Measurements from ENCODE around the gene DLK1. TPM values are rescaled to one million over a fixed set of nuclear protein-coding genes. Genes with fewer than 3 reads are reported as not detected.

Gene DLK1
- total and polyA plus RNA-seq, 8 donors = 0.25 to 1.7 (median 1.6) TPM; not detected in 1

DNA sequence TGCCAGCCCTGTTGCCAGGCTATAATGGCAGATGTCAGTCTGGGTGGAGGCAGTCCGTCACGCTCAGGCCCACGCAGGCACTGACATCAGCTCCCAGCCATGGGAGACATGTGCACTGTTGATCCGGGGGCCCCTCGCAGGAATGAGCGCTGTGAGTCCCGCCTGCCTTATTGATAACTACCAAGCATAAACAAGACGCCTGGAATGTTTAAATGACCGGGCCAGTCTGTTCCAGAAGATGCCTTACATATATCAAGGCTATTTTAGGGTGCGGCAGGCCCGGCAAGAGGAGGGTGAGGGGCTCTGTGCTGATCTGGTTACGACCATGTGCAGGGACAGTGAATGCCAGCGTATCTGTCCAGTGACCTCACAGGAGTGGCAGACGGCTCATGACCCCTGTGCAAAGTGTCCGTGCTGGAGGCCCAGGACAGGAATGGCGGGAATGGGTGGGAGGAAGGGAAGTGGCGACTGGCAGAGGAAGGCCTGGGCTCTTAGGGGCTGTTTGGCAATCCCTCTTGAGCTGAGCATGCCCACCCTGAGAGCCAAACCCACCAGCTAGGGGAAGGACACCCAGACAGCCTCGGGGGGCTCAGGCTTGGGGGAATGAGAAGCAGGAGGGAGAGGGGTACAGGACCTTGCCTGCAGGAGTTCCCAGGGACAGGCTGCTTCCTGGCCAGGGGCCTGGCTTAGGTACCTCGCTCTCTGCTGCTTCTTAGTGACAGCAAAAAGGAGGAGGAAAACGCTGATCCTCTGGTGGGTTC, 49.3 kb downstream of the DLK1 start:
- no peaks in the 10 kb centered on the region for H3K27me3 ChIP-seq
- no peak overlapping the region for H3K27ac ChIP-seq
- TF ChIP-seq, protein P1, sequence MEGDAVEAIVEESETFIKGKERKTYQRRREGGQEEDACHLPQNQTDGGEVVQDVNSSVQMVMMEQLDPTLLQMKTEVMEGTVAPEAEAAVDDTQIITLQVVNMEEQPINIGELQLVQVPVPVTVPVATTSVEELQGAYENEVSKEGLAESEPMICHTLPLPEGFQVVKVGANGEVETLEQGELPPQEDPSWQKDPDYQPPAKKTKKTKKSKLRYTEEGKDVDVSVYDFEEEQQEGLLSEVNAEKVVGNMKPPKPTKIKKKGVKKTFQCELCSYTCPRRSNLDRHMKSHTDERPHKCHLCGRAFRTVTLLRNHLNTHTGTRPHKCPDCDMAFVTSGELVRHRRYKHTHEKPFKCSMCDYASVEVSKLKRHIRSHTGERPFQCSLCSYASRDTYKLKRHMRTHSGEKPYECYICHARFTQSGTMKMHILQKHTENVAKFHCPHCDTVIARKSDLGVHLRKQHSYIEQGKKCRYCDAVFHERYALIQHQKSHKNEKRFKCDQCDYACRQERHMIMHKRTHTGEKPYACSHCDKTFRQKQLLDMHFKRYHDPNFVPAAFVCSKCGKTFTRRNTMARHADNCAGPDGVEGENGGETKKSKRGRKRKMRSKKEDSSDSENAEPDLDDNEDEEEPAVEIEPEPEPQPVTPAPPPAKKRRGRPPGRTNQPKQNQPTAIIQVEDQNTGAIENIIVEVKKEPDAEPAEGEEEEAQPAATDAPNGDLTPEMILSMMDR (IDR thresholded peaks at IDR 0.05) = no peak
- DNase-seq (peak in 2 of 4 donors; percentile 10 to 20), ATAC-seq (no peak)
- H3K4me1 ChIP-seq = no peaks in the 10 kb centered on the region
- intact Hi-C loops (cut with DNase I) = no loop called here
- peaks cover 0 to 1% of the 10 kb centered on the region in 2 donors for H3K9me3 ChIP-seq
- H3K4me3 ChIP-seq = no peak overlapping the region
- H3K36me3 ChIP-seq = no peaks in the 10 kb centered on the region

GRCh38 chr14:100776681-100777365, 50.1 kb downstream of the DLK1 start:
- intact Hi-C loops (cut with DNase I) = no loop called here
- TF ChIP-seq, protein P1 (IDR thresholded peaks at IDR 0.05) = no peak
- no peaks in the 10 kb centered on the region for H3K36me3 ChIP-seq
- no peak overlapping the region for H3K27ac ChIP-seq
- H3K27me3 ChIP-seq = no peaks in the 10 kb centered on the region
- H3K4me3 ChIP-seq = no peak overlapping the region
- H3K9me3 ChIP-seq = no peaks in the 10 kb centered on the region
- H3K4me1 ChIP-seq = no peaks in the 10 kb centered on the region
- DNase-seq = no peak
- no peak for ATAC-seq

DNA sequence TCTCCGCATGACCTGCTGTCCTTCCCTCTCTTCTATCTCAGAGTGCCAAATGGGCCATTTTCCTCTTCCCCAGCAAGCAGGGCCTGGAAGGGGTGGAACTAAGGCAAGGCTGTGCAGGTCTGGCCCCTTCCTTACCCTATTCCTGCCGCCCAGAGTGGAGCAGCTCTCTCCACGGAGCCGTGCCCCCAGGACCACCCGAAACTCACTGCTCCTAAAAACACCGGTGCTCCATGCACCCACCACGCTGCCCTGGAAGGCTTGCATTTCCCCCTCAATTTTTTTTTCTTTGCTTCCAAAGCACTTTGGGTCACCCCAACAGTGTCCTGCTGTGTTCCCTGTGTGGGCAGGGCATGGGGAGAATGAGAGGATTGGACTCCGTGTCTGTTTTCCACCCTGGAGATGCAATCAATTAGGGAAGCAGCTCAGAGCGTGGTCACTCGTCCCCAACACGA, 50.7 kb downstream of the DLK1 start:
- H3K27me3 ChIP-seq = no peaks in the 10 kb centered on the region
- TF ChIP-seq, protein P1 (IDR thresholded peaks at IDR 0.05) = no peak
- H3K4me1 ChIP-seq = no peaks in the 10 kb centered on the region
- H3K36me3 ChIP-seq = no peaks in the 10 kb centered on the region
- intact Hi-C loops (cut with DNase I) = no loop called here
- ATAC-seq (no peak), DNase-seq (no peak)
- no peak overlapping the region for H3K4me3 ChIP-seq
- no peak overlapping the region for H3K27ac ChIP-seq
- H3K9me3 ChIP-seq = no peaks in the 10 kb centered on the region

DNA sequence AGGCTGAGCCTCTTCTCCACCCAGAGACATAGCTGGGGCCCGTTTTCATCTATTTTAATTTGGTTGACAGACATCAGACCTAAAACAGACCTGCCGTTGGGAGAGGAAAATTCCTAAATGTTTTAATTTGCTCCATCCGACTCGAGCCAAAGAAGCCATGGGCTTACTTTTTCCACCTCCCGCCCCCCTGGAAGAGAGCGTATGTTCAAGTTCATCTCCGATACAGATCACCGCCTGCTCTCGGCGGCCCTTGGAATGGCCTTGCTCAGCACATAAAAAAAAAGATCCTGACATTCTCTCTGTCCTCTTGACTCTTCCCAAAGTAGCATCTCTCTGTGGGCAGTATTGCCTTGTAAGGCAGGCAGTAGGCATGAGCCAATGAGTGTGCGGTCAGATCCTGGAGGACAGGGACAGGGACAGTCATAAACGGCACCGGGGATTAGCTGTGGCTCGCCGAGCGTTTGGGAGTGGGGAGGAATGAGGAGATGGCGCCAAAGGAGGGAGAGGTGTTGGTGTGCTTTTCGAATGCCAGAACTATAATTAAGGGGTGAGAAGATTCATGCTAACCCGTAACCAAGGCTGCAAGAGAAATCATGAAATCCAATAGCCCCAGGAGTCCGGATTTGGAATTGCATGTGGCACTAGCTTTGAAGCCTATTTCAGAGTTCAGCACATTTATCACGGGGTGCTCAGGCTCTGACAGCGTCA, 51.3 kb downstream of the DLK1 start:
- TF ChIP-seq, protein P1 (IDR thresholded peaks at IDR 0.05) = no peak
- no peaks in the 10 kb centered on the region for H3K27me3 ChIP-seq
- ATAC-seq (no peak), DNase-seq (no peak)
- no peaks in the 10 kb centered on the region for H3K9me3 ChIP-seq
- no peaks in the 10 kb centered on the region for H3K4me1 ChIP-seq
- intact Hi-C loops (cut with DNase I) = no loop called here
- no peak overlapping the region for H3K27ac ChIP-seq
- H3K4me3 ChIP-seq = no peak overlapping the region
- H3K36me3 ChIP-seq = no peaks in the 10 kb centered on the region

DNA sequence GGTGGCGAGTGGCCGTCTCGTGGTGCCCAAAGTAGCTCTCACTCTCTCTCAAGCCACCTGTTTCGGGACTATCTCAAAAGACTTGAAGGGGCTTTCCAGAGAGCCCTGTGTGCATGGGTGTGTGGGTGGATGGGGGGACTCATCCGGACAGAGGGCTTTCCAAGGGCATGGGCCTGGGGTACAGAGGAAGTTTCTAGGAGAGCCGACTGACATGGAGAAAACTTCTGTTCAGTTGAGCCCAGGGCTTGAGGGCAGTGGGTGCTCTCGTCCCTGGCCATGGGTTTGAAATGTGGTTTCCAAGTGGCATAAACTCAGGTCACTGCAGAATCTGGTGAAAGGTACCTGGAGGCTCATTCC, 51.8 kb downstream of the DLK1 start:
- ATAC-seq = no peak
- intact Hi-C loops (cut with DNase I) = no loop called here
- no peak overlapping the region for H3K4me3 ChIP-seq
- H3K27ac ChIP-seq = no peak overlapping the region
- H3K4me1 ChIP-seq = no peaks in the 10 kb centered on the region
- H3K9me3 ChIP-seq = no peaks in the 10 kb centered on the region
- TF ChIP-seq, protein P1 (IDR thresholded peaks at IDR 0.05) = no peak
- no peaks in the 10 kb centered on the region for H3K36me3 ChIP-seq
- no peaks in the 10 kb centered on the region for H3K27me3 ChIP-seq
- DNase-seq = no peak
